Measurements from ENCODE around the gene GPD1L. TPM values are rescaled to one million over a fixed set of nuclear protein-coding genes. Genes with fewer than 3 reads are reported as not detected.

The GPD1L gene
- polyA plus RNA-seq, 1 donor from 2014 or later, result 18.2 TPM

- Histone ChIP-seq H4K20me1 (ENCODE audit: insufficient read depth) (no peaks in the 10 kb centered on the region), H3K27ac (ENCODE audit: low read length) (no peak overlapping the region), H3K9me2 (ENCODE audit: insufficient read depth, low read length) (no peaks in the 10 kb centered on the region), H3K4me3 (ENCODE audit: low read length) (no peak overlapping the region), H3K36me3 (ENCODE audit: insufficient read depth, low read length) (no peaks in the 10 kb centered on the region), H3K9me3 (ENCODE audit: low read length) (no peaks in the 10 kb centered on the region), H2AFZ (ENCODE audit: low read depth, low read length) (no peak overlapping the region), H3K27me3 (ENCODE audit: insufficient read depth, low read depth, low read length) (no peaks in the 10 kb centered on the region), H3K9ac (ENCODE audit: low read length) (no peak overlapping the region), H3F3A (ENCODE audit: insufficient read depth, low read length, poor library complexity, severe bottlenecking) (no peaks in the 10 kb centered on the region), H3K79me2 (replicated peaks; ENCODE audit: insufficient read depth, low read length) (no peaks in the 10 kb centered on the region), H3K4me2 (ENCODE audit: low read length) (no peak overlapping the region)
- no peak for TF ChIP-seq RAD21 (conservative IDR thresholded peaks at IDR 0.05)
- TF ChIP-seq MXI1 (conservative IDR thresholded peaks at IDR 0.05; ENCODE audit: poor library complexity, severe bottlenecking), result no peak
- TF ChIP-seq SMC3 (conservative IDR thresholded peaks at IDR 0.05; ENCODE audit: poor library complexity), result no peak
- no peak for TF ChIP-seq CTCF (IDR thresholded peaks at IDR 0.05; ENCODE audit: poor library complexity, severe bottlenecking)
- no peak for TF ChIP-seq TAF1 (IDR thresholded peaks at IDR 0.05; ENCODE audit: low read depth)
- TF ChIP-seq EZH2 (IDR thresholded peaks at IDR 0.05; ENCODE audit: borderline replicate concordance, insufficient read depth, low read length, poor library complexity, severe bottlenecking), result no peak
- TF ChIP-seq POLR2AphosphoS5 (IDR thresholded peaks at IDR 0.05), result no peak
- TF ChIP-seq EP300 (conservative IDR thresholded peaks at IDR 0.05; ENCODE audit: poor library complexity, severe bottlenecking), result no peak
- TF ChIP-seq REST (IDR thresholded peaks at IDR 0.05; ENCODE audit: borderline replicate concordance), result no peak
Measured at GRCh38 chr3:32153414-32154204, 47.2 kb downstream of the GPD1L start.

DNA sequence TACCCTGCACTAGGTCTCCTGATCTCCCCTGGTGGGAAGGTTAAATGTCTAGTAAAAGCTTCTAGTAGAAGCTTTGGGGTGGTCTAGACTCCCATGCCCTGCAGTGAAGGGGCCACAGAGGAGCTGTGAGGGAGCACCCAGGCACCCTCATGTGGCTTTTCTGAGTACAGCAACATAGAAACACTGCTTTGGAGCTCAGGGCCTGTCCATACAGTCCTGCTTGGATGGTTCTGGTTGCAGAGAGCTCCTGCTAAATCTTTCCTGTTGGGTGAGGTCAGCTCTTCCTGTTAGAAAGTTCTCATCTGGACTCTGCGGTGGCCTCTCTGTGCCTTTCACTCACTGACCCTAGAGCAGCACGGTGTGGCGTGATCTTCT, 47.8 kb downstream of the GPD1L start:
- Histone ChIP-seq H3K36me3 (ENCODE audit: insufficient read depth, low read length) (no peaks in the 10 kb centered on the region), H3K27me3 (ENCODE audit: insufficient read depth, low read depth, low read length) (no peaks in the 10 kb centered on the region), H3K9me2 (ENCODE audit: insufficient read depth, low read length) (no peaks in the 10 kb centered on the region), H4K20me1 (ENCODE audit: insufficient read depth) (no peaks in the 10 kb centered on the region), H3K4me3 (ENCODE audit: low read length) (no peak overlapping the region), H3F3A (ENCODE audit: insufficient read depth, low read length, poor library complexity, severe bottlenecking) (no peaks in the 10 kb centered on the region), H3K79me2 (replicated peaks; ENCODE audit: insufficient read depth, low read length) (no peaks in the 10 kb centered on the region), H3K27ac (ENCODE audit: low read length) (no peak overlapping the region), H3K9ac (ENCODE audit: low read length) (no peak overlapping the region), H2AFZ (ENCODE audit: low read depth, low read length) (no peak overlapping the region), H3K4me2 (ENCODE audit: low read length) (no peak overlapping the region), H3K9me3 (ENCODE audit: low read length) (no peaks in the 10 kb centered on the region)
- TF ChIP-seq CTCF (IDR thresholded peaks at IDR 0.05; ENCODE audit: poor library complexity, severe bottlenecking) (no peak), REST (IDR thresholded peaks at IDR 0.05; ENCODE audit: borderline replicate concordance) (no peak), SMC3 (conservative IDR thresholded peaks at IDR 0.05; ENCODE audit: poor library complexity) (no peak), EZH2 (IDR thresholded peaks at IDR 0.05; ENCODE audit: borderline replicate concordance, insufficient read depth, low read length, poor library complexity, severe bottlenecking) (no peak), RAD21 (conservative IDR thresholded peaks at IDR 0.05) (no peak), TAF1 (IDR thresholded peaks at IDR 0.05; ENCODE audit: low read depth) (no peak), MXI1 (conservative IDR thresholded peaks at IDR 0.05; ENCODE audit: poor library complexity, severe bottlenecking) (no peak), POLR2AphosphoS5 (IDR thresholded peaks at IDR 0.05) (no peak), EP300 (conservative IDR thresholded peaks at IDR 0.05; ENCODE audit: poor library complexity, severe bottlenecking) (no peak)
